Measurements from ENCODE around the gene CACNA1S.

Gene CACNA1S

DNA sequence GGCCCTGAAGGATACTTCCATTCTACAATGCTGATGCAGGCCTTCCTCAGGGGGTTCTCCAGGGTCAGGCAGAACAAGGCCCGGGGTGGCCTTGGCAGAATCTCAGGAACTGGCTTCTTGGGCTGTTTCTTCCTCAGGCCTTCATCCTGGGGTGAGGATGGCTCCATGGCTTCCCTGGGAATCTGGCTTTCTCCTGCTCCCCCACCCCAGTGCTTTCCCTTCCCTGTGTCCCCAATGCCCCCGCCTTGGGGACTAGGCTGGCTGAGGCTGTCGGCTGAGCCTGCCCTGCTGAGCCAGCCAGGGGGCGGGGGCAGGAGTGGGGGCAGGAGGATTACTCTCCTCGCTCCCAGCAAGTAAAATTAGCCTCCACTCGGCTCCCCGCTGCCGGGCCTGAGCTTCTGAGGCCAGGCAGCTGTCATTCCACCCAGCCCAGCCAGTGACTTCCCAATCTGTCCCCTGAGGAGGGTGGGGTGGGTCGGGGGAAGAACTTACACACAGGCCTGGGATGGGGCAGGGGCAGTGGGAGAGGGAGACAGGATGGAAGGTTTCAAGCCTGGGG, at the start of gene CACNA1S:
CACNA1S (minus strand) TSS at position 254 of the 559 bp plus-strand sequence; CDS start at position 167, 87 bp downstream.
- no peak for DNase-seq

DNA sequence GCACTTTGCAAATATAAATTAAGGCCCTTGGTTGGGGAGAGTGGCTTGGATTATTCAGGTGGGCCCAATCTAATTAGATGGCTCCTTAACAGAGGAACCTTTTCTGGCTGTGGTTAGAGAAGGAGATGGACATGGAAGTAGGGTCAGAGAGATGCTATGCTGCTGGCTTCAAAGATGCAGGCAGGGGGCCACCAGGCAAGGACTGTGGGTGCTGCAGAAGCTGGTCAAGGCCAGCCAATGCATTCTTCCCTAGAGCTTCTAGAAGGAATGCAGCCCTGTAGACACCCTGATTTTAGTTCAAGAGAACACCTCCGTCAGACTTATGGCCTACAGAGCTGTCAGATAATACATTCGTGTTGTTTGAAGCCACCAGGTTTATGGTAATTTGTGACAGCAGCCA, 45.7 kb upstream of the CACNA1S start:
- no peak for DNase-seq

DNA sequence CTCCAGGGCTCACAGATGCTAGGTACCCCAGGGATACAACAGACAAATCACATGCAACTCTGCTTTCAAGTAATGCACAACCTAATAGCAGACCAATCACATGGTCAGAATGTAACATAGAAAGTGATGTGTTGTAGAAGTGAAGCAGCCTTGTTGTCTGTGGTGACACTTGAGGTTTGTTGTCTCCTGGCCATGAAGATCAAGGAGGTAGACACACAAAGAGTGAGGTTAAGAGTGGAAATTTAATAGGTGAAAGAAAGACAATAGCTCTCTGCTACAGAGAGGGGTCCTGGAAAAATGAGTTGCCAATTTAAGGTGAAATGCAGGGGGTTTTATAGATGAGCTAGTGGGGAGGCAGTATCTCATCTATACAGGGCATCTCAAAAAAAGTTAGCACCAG, 44.6 kb upstream of the CACNA1S start:
- DNase-seq: no peak

DNA sequence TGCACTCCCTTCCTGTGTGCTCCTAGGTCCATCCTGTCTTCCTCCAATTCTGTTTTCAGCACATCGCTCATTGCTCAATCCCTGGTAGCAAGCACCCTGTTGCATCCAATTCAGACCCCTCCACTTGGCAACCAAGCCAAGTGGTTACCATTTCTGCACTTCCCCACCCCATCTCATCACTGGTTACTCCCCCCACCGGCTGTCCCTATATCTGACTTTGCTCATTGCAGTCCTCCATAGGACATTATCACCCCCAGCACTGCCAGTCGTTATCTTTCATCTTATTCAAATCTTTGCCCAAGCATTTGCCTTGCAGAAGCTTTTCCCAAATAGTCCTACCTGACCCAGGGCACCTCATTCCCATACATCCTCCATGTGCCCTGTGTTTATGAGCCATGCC, 44.1 kb upstream of the CACNA1S start:
- DNase-seq: no peak

DNA sequence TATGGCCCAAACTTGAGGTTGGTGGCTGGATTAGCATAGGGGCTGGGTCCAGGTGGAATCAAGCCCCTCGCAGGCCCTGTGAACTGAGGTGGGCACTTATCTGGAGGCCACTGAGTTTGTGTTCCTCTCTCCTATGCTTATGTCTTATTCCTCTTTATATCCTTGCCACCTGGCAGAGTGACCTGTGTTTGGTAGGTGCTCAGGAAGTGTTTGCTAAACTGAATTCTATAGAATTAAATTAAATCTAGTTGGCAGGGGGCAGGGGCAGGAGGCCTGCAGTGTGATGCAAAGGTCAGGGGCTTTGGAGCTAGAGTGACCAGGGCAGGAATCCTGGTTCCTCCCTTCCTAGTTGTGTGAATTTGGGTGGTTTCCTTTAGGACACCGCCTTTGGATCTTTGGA, 43.1 kb upstream of the CACNA1S start:
- DNase-seq: no peak

DNA sequence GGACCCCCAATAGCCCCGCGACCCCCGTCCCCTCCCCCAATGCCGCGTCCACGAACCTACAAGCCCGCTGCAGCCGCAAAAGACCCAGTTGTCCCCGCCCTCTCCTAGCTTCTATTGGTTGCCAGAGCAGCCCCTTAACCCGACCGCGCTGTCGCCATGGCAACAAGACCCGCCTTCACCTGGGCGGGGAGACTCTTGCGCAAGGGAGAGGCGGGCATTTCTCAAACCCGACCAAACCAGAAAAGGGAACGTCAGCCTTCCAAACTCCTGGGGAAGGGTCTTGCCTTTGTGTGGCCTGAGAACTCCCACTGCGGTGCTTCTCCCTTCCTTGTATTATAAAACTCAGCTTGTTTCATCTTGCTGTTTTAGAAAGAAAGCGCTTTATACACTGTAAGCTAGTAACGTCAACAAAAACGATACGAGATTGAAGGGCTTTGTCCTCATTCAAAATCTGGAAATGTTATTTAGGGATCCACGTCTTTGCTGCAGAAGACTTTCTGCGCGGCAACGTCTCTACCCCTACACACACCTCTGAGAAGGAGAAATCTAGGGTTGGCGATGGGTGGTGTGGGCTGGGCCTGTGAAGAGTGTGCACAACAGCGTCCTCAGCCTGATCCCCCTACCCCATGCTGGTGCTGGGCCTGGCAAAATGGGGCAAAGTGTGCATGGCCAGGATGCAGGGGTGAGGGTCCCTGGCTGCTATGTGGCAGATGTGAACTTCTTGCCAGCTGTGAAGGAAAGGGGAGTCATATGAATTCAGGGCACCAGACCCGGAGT, 42.4 kb upstream of the CACNA1S start, which contains the start of gene TMEM9:
TMEM9 (minus strand) TSS at position 86 of the 777 bp plus-strand sequence. CDS start 551 bp downstream, outside the sequence.
- DNase-seq: no peak

DNA sequence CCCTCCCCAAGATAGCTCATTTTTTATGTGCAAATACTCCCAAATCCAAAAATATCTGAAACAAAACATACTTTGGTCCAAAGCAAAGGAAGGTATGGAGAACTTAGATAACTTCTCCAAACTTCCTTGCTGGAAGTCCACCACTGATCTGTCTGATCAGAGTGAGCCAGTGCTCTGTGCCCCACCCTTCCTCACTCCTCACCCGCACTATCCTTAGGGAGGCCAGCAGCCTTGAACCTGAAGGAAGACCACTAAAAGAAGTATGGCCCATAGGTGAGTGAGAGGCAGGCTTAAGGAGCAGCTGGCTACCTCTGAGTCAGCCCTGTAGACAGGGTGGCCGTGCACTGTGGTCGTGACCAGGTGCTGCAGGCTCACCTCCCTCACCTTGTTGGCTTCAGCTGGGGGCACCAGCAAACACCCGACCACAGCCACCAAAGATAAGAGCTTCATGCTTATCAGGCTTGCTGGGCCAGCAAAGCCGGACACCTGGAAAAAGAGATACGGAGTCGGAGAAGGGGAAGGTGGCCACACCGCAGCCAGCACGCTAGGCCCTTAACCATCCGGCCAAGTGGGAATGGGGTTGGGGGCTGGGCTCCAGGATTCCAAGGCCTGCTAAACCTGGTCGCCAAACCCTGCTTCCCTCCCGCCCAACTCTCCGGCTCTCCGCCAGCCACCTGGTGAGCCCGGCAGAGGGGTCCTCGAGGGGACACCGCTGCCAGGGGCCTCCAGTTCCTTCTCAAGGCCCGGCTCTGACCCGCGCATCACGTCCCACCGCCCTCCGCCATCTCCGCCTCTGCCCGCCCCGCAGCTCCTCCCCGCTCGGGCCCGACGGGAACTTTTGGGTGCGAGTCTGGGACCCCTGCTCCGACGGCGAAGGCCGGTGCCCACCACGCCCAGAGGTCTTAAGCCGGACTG, 41.5 kb upstream of the CACNA1S start:
- no peak for DNase-seq

DNA sequence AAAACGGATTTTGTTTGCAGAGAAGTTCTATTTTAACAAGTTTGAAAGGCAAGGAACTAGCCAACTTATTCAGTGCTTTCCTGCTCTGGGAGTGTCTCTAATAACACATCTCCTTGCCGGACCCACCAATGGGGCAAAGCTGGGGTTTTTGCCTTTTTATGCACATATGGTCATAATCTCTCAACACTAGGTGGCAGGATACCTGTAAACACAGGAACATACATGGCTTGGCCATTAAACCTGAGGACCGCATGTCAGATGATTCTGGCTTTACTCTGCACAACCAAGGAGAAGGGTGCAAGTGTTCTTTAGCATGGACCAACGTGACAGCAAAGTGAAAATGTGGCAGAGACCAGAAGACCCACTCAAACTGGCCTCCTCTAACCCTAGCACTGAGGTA, 37.2 kb upstream of the CACNA1S start:
- no peak for DNase-seq

DNA sequence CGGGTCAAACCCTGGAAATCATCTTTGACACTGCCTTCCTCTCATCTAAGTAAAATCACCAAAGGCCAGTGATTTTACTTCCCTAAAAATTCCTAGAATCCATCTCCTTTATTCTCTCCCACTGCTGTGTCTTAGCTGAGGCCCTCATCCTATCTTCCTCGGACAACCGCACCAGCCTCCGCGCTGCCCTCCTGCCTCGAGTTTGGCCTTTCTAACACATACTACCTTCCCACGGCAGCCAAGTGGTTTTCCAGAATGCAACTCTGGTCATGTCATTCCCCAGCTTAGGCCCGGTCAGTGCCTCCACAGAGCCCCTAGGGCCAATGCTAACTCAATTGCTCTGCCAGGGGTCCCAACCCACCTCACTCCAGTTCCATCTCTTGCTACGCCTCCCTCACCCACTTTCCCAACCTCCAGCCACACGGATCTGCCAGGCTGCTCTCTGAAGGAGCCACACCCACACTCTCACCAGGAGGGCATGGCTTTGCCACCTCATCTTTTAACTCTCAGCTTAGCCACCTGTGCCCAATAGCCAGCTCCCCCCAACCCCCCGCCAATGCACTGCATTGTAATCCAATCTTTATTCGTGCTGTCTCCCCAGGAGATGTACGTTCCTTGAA, 35.3 kb upstream of the CACNA1S start:
- no peak for DNase-seq

DNA sequence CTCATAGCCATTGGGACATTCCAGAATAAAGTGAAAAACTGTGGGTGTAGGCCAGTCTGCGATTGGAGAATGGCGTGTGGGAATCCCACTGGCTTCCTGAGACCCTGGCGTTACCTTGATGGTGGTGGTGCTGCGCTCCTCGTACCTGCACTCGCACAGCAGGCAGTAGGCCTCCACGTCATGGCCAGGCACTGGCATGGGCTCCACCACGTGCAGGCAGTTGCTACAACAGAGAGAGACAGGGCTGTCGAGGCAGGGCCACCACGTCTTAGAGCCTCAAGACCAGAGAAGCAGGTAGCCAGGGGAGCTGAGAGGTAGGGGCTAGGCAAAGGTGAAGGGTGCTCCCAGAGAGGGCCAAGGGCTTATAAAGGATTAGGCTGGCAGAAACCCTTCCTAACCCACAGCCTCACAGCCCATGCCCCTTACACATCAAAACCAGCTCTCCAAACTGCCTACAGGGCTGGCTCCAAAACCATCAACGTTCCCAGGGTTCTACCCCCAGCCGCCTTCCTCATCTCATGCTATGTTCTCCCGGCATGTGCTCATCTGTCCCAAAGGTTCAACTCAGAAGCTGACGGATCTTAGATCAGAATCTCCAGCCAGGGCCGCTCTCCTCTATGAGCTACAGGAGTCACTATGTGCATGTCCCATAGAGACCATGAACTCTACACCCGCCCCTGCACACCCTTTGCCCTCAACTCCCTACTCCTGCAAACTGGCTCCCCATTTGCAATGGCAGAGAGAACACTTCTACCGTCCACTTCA, 34.6 kb upstream of the CACNA1S start:
- DNase-seq: no peak

DNA sequence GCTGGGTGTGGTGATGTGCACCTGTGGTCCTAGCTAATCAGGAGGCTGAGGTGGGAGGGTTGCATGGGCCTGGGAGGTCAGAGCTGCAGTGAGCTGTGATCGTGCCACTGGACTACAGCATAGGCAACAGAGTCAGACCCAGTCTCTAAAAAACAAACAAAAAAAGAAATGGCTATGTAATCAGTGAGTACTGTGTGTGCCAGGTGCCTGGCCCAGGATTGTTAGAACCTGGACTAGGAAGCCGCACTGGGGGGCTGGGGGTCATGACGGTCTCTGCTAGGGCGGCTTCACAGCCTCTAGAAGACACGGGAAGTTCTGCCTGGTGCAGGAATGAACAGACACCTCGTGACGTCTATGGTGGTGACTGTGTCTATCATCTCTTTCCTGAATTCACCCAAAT, 33.6 kb upstream of the CACNA1S start:
- DNase-seq: no peak

DNA sequence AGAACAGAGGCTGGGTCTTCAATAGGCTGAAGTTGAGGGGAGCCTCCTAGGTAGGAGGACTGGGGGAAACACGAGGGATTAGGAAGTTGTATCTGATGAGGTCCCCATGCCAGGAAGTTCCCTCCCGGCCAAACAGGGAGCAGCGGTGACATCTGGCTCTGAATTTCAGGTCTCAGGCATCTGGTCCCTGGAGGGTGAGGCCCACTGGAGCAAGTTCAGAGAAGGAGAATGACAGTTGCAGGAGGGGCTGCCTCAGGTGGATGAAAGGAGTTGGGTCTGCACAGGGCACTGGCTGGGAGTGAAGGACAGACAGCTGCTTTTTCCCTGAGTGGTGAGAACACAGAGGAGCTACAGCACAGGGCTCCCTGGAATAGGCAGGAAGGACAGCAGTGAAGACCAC, 32.9 kb upstream of the CACNA1S start:
- DNase-seq: no peak

DNA sequence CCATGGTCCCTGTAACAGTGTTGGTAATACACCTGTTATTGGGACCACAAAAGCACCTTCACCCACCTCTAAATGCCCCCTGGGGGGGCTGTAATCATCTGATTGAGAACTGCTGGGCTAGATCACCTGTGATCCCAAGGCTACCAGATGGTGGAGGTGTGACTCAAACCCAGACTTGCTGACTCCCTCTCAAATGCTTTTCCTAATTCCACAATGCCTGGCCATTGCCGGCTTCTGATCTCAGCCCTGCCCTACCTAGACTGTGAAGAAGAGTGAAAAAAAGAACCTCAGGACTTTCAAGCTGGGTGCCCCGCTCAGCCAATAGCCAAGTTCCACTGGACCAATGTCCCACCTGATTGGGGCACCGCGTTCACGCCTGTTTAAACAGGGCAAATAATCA, 32.5 kb upstream of the CACNA1S start:
- no peak for DNase-seq

DNA sequence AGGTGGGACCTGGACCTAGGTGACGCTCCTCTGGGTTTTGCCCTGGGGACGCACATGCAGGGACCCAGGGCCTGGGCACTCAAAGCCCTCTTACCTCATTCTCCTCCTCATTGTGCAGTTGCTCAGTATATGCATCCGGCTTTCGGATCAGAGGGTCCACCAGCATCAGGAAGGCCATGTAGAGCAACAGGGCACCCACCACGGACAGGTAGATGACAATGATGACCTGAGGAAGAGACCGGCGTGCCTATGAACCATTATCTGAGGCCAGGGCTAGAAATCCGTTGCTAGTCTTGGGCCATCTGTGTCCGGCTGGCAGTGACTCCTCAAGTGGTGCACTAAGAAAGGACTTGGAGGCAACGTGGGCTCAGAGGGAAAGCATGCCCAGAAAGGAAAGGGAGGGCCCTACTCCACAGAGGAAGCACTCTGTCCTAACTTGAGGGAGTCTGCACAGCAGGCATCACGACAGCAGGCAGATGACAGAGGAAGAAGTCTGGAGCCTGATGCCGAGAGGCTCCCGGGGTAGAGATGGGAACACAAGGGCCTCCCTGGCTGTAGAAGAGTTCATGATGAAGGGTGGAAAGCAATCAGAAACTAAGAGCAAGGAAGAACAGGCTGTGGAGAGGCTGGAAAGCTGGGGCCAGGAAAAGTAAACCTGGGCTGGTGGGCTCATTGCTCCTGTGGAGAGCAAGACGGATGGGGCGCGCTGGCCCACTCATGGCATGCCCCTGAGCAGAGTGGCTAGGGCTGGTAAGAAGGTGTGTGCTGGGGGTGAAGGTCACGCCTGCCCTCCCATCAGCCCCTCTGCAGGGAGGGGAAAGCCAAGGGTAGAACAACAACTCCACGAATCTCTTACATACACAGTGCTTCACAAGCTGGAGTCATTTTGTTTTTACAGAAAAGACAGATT, 31.8 kb upstream of the CACNA1S start:
- DNase-seq: no peak

DNA sequence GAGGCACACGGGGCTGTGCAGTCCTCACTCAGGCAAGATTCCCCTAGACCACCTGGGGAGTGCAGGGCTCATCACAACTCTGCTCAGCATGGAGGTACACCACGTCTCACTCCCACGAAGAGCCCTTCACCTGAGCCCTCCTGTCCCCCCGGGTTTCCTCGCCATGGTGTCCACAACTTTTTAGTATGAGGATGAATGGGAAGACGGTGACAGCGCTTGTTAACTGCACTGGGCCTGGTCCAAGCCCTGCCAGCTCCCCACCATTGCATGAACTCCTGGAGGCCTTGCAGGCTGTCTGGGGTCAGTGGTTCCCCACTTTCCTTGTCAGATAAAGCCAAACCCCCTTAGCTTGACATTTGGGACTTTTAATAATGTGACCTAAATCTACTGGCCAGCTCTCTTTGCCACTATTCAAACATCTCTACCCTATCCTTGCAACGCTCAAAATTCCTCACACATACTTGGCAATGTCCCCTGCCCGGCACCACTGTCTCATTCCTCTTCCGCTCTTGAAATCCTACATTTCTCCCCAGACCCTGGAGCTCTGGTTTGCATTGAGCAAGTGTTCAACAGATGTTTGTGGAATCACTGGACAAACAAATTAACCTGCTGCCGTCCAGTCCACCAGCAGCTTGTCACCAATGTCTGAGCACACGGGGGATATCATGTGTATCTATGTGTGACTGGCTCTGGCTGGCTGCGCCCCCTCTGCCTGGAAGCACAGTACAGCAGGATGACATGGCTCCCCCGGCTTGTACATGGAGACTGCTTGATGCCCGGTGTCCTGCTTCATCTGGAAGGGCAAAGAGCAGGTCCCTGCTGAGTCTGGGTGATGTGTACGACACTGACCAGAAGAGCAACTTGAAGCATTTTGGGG, 30.9 kb upstream of the CACNA1S start:
- no peak for DNase-seq

DNA sequence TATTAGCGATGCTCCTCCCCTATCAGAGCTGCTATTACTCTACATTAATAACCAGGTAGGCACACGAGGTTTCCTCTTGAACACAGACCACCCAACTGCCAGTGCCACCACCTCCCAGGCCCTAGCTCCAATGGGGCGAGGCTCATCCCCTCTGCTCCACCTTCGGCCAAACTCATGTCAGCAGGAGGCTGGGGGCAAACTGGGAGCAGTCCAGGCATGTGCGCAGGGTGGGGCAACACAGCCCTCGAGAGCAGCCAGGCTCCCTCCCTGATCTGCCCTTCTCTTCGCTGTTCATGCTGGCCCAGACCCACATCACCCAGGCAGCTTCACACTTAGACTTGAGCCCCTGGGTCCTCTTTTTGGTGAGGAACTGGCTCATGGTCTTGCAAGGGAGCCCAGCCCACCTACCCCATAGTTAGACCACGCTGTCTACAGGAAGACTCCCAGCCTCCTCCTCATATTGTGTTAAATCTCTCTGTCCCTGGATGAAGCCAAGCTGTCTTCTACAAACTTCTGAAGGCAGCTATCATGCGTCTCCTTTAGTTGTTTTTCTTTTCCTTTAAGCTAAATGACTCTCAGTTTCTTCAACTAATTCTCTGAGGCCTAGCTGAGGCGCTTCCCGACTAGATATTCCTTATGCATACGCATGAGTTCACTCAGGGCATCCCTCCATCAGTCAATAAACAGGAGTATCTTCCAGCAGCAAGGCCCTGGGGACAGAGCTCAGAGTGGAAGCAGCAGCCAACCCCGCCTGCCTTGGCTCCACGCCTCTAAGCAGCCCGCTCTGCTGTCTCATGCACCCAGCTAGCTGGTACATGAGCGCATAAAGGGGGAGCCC, 30.0 kb upstream of the CACNA1S start:
- no peak for DNase-seq

DNA sequence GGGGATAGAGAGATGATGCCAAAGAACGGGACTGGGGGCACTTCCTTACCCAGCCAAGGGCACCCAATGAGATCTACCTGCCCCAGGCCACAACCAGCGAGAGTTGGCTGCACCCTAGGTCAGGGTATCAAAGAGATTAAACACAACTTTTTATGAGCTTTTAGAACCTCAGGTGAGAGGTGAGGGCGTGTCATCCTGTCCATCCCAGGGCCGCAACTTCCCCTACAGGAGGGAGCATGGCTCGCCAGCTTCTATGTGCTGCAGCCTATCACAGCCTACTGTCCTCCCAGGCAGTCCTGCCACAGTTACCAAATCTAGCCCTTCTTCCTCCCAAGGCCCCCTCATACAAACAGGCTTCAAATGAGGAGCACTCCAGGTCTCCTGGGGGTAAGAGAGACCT, 29.2 kb upstream of the CACNA1S start:
- no peak for DNase-seq

DNA sequence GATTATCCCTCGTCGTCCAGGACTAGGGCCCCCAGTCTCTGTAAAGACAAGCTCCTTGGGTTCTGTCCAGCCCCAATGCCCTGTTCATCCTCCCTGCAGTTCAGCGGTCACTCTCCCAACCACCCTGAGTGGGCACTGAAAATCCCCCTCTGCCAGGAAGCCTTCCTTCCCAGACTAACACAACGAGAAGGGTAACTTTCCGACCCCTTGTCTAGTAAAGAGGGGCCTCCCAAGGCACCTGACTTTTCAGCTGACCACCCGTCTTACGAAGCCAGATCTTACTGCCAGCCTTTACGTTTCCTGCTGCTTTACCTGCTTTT, 28.7 kb upstream of the CACNA1S start:
- no peak for DNase-seq

DNA sequence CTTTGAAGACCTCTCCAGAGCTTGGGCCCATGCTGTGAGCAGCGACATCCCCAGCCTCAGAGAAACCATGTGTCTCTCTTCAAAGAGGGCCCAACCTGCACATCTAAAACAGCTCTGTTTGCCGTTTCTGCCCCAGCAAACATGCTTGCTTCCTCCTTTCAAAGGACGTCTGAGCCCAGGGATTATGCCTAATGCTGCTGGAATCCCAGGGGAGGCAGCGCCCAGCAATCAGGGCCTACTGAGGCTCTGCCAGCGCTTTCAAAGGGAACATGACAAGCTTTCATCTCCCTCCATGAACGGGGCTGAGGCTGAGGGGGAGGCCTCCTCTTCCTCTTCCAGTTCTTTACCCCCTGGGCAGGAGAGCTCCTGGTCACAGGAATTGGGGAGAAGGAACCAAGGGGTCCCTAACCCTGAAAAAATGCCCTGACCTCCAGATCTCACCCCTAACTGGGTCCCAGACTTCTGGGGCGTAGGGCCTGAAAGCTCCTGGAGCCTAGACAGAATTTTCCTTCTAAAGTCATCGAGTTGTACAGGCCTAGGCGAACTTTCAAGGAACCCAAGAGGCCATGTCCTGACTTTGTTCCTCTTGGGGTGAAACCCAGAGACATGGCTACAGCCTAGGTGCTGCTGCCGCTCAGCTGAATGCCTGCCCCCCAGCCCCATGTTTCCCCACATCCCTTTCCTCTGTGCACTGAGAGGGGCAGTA, 28.2 kb upstream of the CACNA1S start:
- no peak for DNase-seq

Measured in GF-D8 (cell line).